Measurements from ENCODE around the gene ANKRD60.

ANKRD60 gene

DNA sequence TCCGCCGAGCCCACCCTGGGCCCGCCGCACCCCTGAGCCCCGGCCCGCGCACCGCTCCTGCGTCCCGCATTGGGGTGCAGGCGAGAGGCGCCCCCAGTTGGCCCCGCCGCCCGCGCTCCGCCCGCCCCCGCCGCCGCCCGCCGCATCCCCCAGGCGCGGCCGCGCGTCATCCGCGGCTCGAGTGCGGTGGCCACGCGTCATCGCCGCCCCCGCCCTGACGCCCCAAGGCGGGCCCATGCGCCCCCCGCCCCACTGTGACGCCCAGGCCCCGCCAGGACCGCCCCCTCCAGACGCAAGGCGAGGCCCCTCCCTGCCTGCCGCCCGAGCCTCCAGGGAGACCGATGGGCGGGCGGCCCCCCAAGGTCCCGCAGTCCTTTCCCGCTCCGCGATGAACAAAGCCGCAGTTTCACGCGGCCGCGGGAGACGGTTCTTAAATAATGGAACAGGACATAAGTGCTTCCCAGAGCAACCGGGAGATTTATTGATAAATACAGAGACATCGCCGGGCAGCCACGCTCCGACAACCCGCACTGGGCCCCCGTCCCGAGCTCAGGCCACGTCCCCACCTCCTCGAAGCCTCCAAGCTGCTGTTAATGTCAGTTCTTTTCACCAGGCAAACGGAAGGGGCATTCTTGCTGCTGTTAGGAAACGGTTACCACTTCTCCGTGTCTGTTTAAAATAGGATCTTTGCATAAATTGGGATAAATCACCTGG is at the start of gene ANKRD60:
TSS of gene ANKRD60 (minus strand) at position 170 of the 714 bp plus-strand sequence. CDS start at position 170, 0 bp downstream.
- DNase-seq: no peak

DNA sequence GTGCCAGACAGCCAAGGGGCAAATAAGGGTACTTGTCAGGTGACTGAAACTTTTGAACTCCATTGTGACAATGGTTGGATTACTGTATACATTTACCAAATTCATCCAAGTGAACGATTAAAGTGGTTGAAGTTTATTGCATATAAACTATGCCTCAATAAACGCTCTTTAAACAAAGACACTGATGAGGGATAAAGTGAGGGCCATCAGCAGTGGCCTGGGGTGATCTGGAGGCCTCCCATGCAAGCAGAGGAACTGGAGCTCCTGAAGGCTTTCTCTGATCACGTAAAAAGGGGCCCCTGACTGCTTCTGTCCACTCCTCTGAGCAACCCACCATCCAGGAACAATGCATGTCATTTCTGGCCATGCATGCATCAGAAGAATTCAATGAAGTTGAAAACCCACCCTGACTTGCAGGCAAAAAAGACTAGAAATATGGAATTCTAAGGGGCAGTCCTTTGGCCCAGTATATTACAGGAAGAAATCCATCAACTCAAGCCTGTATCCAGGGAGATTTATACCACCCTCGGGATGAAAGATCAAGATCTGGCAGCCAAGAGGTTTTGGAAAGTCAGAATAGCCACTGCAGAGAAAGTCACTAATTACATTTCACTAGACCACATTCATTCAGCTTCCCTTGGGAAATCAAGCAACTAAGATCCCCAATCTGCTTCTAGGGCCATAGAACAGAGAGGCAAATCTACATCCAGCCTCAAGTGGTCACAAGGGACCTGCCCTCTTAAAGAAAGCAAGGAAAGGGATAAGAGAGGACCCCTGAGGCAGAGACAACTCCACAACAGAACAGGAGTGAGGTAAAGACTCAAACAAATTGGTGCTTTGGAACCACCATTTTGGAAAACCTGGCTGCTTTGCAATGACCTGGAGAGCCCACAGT is 49.4 kb upstream of the ANKRD60 start:
- no peak for DNase-seq

DNA sequence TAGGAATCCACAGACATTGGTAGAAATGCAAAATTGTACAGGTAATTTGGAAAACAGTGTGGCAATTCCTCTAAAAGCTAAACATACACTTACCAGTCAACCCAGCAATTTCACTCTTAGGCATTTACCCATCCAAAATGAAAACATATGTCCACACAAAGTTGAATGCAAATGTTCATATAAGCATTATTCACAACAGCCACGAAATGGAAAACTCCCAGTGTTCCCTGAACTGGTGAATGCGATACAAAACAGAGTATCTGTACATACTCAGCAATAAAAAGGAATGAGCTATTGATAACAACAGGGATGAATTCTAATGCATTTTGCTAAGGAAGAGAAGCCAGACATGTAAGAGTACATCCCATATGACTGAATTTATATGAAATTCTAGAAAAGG is 48.7 kb upstream of the ANKRD60 start:
- DNase-seq: no peak

GRCh38 chr20:58274384-58274783 is 45.9 kb upstream of the ANKRD60 start:
- DNase-seq: no peak

DNA sequence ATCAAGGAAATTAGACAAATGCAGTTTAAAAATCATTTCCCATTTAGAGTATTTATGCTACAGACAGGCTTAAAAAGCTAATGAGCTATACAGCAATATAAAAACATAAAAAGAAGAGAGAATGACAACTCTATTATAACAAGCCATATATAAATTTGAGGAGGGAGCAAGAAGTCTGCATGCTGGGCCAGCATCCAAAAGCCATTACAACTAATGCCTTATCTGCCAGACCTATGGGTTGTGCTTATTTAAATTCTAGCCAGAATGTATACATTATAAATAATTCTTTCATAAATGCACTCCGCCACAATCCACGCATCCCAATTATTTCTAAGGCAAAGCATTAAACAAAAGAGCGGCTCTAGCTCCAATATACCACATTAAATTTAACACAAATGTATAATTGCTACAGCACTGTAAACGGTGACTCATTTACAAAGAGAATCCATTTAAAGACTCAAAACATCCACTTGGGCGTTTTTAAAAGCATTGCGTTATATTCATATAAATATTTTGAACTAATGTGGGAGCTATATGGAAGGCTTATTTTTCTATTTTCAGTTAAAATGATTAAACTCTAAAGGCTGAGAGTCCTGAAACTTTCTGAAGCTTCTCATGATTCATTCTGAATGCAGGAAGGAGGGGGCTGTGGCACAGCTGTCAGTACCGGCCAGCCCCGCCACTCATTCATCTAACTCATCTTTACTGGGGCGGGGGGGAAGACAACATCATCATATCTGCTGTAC is 43.3 kb upstream of the ANKRD60 start:
- no peak for DNase-seq

GRCh38 chr20:58268936-58269619 is 40.6 kb upstream of the ANKRD60 start:
- DNase-seq: no peak

GRCh38 chr20:58268421-58268821 is 40.0 kb upstream of the ANKRD60 start:
- DNase-seq: no peak

GRCh38 chr20:58267389-58268215 is 39.1 kb upstream of the ANKRD60 start:
- DNase-seq: no peak

DNA sequence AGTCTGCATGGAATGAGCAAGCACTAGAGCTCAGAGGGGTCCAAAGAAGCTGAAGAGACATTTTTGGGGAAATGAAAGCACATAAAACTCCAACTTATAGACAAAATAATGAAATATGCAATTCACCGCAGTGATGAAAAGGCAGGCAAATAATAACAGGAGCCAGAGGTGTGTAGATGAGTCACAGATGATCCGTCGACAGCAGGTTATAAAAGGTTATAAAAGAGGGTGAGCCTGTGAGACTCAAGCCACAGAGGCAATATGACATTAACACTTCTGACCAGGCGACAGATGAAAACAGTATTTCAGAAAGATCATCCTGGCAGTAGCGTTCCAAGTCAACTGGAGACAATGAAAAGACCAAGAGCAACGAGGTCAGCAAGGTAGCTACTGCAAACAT is 35.8 kb upstream of the ANKRD60 start:
- no peak for DNase-seq

- no peak for DNase-seq
These were observed 33.2 kb upstream of the ANKRD60 start for GRCh38 chr20:58261660-58262059.

DNA sequence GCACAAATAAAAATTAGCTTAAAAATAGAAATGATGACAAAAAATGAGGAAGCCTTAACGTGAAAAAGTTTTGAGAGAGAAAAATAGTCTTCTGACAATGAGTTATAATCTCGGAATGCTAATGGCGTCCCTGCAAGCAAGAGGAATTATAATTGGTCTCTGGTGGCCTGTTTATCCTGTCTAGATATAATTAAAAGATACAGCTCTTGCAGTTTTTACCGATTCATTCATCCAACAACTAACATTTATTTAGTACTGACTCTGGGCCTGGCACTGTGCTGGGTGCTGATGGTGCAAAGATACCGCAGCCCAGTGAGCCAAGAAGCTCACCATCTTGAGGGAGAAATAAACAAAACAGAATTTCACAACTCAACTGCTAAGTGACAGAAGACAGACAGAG is 31.6 kb upstream of the ANKRD60 start:
- DNase-seq: no peak

- DNase-seq: no peak
These were observed 28.4 kb upstream of the ANKRD60 start for GRCh38 chr20:58256842-58257241.

GRCh38 chr20:58256307-58256706 is 27.9 kb upstream of the ANKRD60 start:
- no peak for DNase-seq

- DNase-seq: no peak
These were observed 26.4 kb upstream of the ANKRD60 start for GRCh38 chr20:58254890-58255289.

DNA sequence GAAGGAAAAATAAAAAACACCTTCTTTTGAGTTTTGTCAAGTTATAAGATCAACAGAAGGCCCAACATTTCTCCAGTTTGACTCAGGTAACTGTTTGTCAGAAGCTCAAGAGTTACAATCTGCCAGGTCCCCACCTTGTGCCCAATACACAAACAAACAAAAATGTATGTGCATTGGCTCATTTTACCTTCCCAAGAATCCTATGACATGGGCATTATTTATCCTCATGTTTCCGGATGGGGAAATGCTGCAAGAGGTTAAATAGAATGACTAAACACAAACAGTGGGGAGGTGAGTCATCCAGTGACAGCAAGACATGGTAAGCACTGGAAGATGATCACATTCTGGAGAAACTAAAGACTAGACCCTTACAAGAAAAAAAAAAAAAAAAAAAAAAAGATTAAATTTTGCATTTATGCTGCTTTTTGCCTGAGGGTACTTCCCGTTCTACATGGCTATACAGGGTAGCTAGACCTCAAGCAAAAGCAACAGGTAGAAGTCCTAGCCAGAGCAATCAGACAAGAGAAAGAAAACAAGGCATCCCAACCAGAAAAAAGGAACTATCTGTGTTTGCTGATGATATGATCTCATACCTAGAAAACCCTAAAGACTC is 23.6 kb upstream of the ANKRD60 start:
- DNase-seq: no peak

DNA sequence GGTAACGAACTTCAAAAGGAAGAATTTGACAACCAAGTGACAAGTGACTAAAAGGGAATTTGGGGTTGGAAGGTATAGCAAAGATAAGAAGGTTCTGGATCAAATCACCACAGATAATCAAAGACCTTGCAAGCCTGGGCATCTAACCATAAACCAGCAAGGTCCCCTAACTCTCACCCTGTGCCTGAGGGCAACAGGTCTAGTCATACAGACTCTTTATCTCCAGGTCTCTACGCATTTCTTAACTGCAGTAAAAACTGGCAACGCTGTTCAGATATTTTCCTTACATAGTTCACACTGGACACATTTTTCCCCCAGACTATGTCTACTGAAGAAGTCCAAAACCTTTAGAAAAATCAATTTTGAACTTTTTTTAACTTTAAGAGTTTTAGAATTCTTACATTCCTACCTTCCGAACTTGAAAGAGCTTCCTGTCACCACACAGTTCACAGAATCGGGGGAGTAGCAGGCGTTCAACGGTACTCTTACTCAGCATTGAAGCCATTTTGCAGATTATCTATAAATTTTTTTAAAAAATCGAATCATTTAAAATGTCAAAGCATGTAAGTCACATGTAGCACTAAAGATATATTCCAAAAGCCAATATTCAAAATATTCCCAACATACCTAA is 23.0 kb upstream of the ANKRD60 start:
- DNase-seq: no peak

GRCh38 chr20:58246346-58246745 is 17.9 kb upstream of the ANKRD60 start:
- no peak for DNase-seq

DNA sequence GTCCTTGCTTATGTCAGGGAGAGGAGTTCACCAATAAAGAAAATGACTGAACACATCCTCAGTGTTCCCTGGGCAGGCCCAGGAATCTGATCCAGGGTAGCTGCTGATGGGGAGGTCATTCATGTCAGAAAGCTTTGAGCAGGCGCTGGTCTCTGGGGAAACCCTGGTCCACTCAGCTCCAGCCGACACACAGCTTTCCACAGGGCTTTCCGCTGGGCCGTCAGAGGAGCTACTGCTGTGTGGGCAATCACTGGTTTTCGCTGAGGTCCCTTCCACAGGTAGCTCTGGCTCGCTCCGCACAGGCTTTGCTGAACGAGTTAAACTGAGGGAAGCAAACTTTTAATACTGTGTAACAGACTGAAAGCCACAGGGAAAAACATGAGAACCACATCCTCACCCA is 17.5 kb upstream of the ANKRD60 start:
- DNase-seq: no peak

DNA sequence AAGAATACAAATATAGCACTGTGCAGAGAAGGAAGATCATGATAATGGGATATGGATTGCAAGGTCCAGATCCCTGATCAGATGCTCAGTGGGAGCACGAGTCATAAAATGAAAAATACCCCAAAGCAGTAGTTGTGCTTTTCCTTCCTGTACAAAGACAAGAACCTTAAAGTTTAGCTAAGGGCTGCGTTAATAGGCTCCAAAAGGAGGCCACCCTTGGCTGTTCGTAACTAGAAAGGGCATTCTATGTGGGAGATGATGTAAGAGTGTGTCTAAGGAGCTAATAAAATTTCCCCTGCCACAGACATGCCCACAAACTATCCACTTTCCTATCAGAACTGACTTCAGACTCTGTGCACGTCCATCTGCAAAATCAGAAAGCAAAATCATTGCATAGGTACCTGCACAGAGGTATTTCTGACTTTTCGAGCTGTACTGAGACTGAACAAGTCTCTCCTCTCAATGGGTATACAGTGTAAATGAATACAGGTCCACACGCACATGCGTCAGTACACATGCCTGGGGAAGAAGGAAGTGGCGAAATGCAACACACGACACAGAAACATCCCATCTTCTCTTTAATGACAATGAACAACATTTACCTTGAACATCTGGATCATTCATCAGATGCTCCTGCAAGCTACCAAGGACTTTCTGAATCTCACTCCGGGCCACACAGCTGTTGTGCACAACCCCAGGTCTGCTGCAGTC is 16.9 kb upstream of the ANKRD60 start:
- DNase-seq: no peak

- DNase-seq: no peak
These were observed 16.1 kb upstream of the ANKRD60 start for GRCh38 chr20:58244517-58245030.

All from NCI-H2029 treated with DMSO at 0.1 percent for 48 hours (cell line).